NCI-H2081 (cell line): ENCODE results near the gene ZKSCAN4.

Experiments used
- DNase-seq, 2 experiments: peaks; one replicate each; lab custom pipeline; 2025; lab: John Stamatoyannopoulos, UW

ZKSCAN4 gene

GRCh38 chr6:28252009-28252975, at the start of gene ZKSCAN4:
Gene ZKSCAN4 (minus strand): TSS chr6:28252269. CDS start chr6:28251980, 289 bp downstream.
- peak; percentile 87 to 91 for DNase-seq

- DNase-seq, result no peak
Observed at GRCh38 chr6:28296520-28297060, 44.5 kb upstream of the ZKSCAN4 start.

- DNase-seq, result no peak
Observed at GRCh38 chr6:28295326-28295725, 43.3 kb upstream of the ZKSCAN4 start.

GRCh38 chr6:28291573-28291972, 39.5 kb upstream of the ZKSCAN4 start:
- DNase-seq, result no peak

GRCh38 chr6:28282926-28283325, 30.9 kb upstream of the ZKSCAN4 start:
- peak in 1 of 2 experiments; percentile 0 for DNase-seq

- DNase-seq, result peak; percentile 79 to 84
Observed at GRCh38 chr6:28281288-28282064, 29.4 kb upstream of the ZKSCAN4 start, which contains the start of gene PGBD1. Gene PGBD1 (plus strand): TSS chr6:28281572. CDS start chr6:28283814, 2,242 bp downstream.

- DNase-seq, result no peak
Observed at GRCh38 chr6:28280595-28281287, 28.7 kb upstream of the ZKSCAN4 start.

- DNase-seq, result no peak
Observed at GRCh38 chr6:28277746-28278145, 25.7 kb upstream of the ZKSCAN4 start.

- no peak for DNase-seq
Observed at GRCh38 chr6:28274888-28275287, 22.8 kb upstream of the ZKSCAN4 start.

GRCh38 chr6:28269492-28269891, 17.4 kb upstream of the ZKSCAN4 start:
- no peak for DNase-seq

- DNase-seq, result no peak
Observed at GRCh38 chr6:28267695-28268059, 15.6 kb upstream of the ZKSCAN4 start.

GRCh38 chr6:28266962-28267694, 15.1 kb upstream of the ZKSCAN4 start, which contains the start of gene ZSCAN26:
Gene ZSCAN26 (plus strand): TSS chr6:28267143. CDS start chr6:28271920, 4,777 bp downstream.
- peak; percentile 77 to 87 for DNase-seq

GRCh38 chr6:28266563-28266961, 14.5 kb upstream of the ZKSCAN4 start:
- no peak for DNase-seq

- DNase-seq, result no peak
Observed at GRCh38 chr6:28264834-28265401, 12.8 kb upstream of the ZKSCAN4 start.

GRCh38 chr6:28263922-28264321, 11.9 kb upstream of the ZKSCAN4 start:
- no peak for DNase-seq

- DNase-seq, result no peak
Observed at GRCh38 chr6:28258877-28259777, 7.1 kb upstream of the ZKSCAN4 start, which contains the start of gene NKAPL. Gene NKAPL (plus strand): TSS chr6:28259297. CDS start chr6:28259372, 75 bp downstream.

- no peak for DNase-seq
Observed at GRCh38 chr6:28257042-28257441, 5.0 kb upstream of the ZKSCAN4 start.

GRCh38 chr6:28254121-28254519, 2.1 kb upstream of the ZKSCAN4 start:
- no peak for DNase-seq

- peak in 1 of 2 experiments; percentile 7 for DNase-seq
Observed at GRCh38 chr6:28251661-28252008, 434 bp downstream of the ZKSCAN4 start.

- DNase-seq, result no peak
Observed at GRCh38 chr6:28250747-28251146, 1.3 kb downstream of the ZKSCAN4 start.
